Measurements from ENCODE around the gene IP6K2. TPM values are rescaled to one million over a fixed set of nuclear protein-coding genes. Genes with fewer than 3 reads are reported as not detected.
"Not testable (repeated sequence)": the region's sequence is repeated elsewhere in the genome, so short reads cannot be mapped to it uniquely, and the experiment has no call there.

Gene IP6K2
- total and polyA plus RNA-seq, 2 experiments from 2014 or later, result 97.0 to 97.4 TPM

DNA sequence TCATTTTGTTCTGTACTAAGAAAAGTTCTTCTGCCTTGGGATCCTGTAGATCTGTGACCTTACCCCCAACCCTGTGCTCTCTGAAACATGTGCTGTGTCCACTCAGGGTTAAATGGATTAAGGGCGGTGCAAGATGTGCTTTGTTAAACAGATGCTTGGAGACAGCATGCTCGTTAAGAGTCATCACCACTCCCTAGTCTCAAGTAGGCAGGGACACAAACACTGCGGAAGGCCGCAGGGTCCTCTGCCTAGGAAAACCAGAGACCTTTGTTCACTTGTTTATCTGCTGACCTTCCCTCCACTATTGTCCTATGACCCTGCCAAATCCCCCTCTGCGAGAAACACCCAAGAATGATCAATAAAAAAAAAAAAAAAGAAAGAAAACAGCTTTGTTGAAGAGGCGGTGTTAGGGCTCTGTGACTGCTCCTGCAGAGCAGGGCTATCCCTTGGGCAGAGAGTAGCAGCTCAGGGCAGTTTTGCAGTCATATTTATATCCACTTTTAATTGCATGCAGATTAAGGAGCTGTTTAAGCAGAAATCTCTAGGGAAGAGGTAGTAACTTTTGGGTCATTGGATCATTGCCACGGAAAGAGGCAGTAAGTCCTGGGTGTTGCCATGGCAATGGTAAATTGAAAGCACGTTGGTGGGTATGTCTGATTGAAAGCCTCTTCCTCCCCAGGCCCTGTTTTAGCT is 18.2 kb upstream of the IP6K2 start:
- H3K27ac Mint-ChIP-seq; H4K20me1 ChIP-seq (replicated peaks; ENCODE audit: insufficient read depth); H3K4me1 ChIP-seq (ENCODE audit: insufficient read depth); H3K27ac ChIP-seq (ENCODE audit: low read depth); ATAC-seq; H3K4me3 ChIP-seq; H3K4me3 Mint-ChIP-seq; H3K79me2 ChIP-seq (replicated peaks; ENCODE audit: insufficient read depth); H3K36me3 Mint-ChIP-seq (ENCODE audit: low read depth); H3K36me3 ChIP-seq (ENCODE audit: insufficient read depth); H3K4me2 ChIP-seq; H3K27me3 ChIP-seq (ENCODE audit: insufficient read depth); H3K9me2 ChIP-seq (ENCODE audit: insufficient read depth); DNase-seq (ENCODE audit: low spot score); H3F3A ChIP-seq (replicated peaks; ENCODE audit: low read depth); H3K27me3 Mint-ChIP-seq (ENCODE audit: insufficient read depth, low read depth, poor library complexity); H3K4me1 Mint-ChIP-seq: not testable (repeated sequence)
- H2AFZ ChIP-seq, result 0 out of 2 replicates have a peak overlapping the region, but pooled peaks have one; percentile 18
- peaks cover 22% of the 10 kb centered on the region for H3K9me3 Mint-ChIP-seq

DNA sequence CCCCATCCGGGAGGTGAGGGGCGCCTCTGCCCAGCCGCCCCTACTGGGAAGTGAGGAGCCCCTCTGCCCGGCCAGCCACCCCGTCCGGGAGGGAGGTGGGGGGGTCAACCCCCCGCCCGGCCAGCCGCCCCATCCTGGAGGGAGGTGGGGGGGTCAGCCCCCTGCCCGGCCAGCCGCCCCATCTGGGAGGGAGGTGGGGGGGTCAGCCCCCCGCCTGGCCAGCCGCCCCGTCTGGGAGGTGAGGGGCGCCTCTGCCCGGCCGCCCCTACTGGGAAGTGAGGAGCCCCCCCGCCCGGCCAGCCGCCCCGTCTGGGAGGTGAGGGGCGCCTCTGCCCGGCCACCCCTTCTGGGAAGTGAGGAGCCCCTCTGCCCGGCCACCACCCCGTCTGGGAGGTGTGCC is 17.5 kb upstream of the IP6K2 start:
- not testable (repeated sequence) for H3K4me3 ChIP-seq; H3K79me2 ChIP-seq (replicated peaks; ENCODE audit: insufficient read depth); H4K20me1 ChIP-seq (replicated peaks; ENCODE audit: insufficient read depth); H3K36me3 ChIP-seq (ENCODE audit: insufficient read depth); H3K4me1 Mint-ChIP-seq; H3K27me3 ChIP-seq (ENCODE audit: insufficient read depth); H3K27ac Mint-ChIP-seq; H3F3A ChIP-seq (replicated peaks; ENCODE audit: low read depth); H2AFZ ChIP-seq; ATAC-seq; DNase-seq (ENCODE audit: low spot score); H3K27me3 Mint-ChIP-seq (ENCODE audit: insufficient read depth, low read depth, poor library complexity); H3K27ac ChIP-seq (ENCODE audit: low read depth); H3K36me3 Mint-ChIP-seq (ENCODE audit: low read depth); H3K4me1 ChIP-seq (ENCODE audit: insufficient read depth); H3K9me2 ChIP-seq (ENCODE audit: insufficient read depth); H3K4me3 Mint-ChIP-seq; H3K4me2 ChIP-seq
- H3K9me3 Mint-ChIP-seq, result peaks cover 22% of the 10 kb centered on the region

DNA sequence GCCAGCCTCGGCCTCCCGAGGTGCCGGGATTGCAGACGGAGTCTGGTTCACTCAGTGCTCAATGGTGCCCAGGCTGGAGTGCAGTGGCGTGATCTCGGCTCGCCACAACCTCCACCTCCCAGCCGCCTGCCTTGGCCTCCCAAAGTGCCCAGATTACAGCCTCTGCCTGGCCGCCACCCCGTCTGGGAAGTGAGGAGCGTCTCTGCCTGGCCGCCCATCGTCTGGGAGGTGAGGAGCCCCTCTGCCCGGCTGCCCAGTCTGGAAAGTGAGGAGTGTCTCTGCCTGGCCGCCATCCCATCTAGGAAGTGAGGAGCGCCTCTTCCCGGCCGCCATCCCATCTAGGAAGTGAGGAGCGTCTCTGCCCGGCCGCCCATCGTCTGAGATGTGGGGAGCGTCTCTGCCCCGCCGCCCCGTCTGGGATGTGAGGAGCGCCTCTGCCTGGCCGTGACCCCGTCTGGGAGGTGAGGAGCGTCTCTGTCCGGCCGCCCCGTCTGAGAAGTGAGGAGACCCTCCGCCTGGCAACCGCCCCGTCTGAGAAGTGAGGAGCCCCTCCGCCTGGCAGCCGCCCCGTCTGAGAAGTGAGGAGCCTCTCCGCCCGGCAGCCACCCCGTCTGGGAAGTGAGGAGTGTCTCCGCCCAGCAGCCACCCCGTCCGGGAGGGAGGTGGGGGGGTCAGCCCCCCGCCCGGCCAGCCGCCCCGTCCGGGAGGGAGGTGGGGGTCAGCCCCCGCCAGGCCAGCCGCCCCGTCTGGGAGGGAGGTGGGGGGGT is 16.9 kb upstream of the IP6K2 start:
- H3K4me1 Mint-ChIP-seq; H2AFZ ChIP-seq; H3K27ac Mint-ChIP-seq; H3K9me2 ChIP-seq (ENCODE audit: insufficient read depth); H3K79me2 ChIP-seq (replicated peaks; ENCODE audit: insufficient read depth); H3K36me3 ChIP-seq (ENCODE audit: insufficient read depth); H3F3A ChIP-seq (replicated peaks; ENCODE audit: low read depth); ATAC-seq; DNase-seq (ENCODE audit: low spot score); H3K27me3 Mint-ChIP-seq (ENCODE audit: insufficient read depth, low read depth, poor library complexity); H3K27ac ChIP-seq (ENCODE audit: low read depth); H3K4me1 ChIP-seq (ENCODE audit: insufficient read depth); H3K4me3 Mint-ChIP-seq; H4K20me1 ChIP-seq (replicated peaks; ENCODE audit: insufficient read depth); H3K4me3 ChIP-seq; H3K4me2 ChIP-seq; H3K27me3 ChIP-seq (ENCODE audit: insufficient read depth); H3K36me3 Mint-ChIP-seq (ENCODE audit: low read depth): not testable (repeated sequence)
- peaks cover 22% of the 10 kb centered on the region for H3K9me3 Mint-ChIP-seq

DNA sequence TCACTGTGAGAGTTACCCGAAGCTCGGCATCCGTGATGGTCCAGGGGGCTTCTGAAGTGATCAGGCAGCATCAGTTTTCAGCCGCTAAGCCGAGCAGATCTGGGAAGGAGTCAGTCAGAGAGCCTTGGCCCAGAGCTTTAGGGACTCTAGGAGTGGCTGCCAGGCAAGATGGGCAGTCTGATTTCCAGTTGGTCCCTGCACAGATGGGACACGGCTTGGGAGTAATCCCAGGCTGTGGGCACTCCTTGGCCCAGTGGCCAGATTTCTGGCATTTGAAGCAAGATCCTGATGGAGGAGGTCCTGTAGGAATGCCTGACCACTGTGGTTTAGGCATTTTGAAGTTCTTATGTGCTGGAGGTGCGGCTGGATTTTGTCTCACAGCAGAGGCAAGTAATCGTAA is 10.5 kb upstream of the IP6K2 start:
- Histone ChIP-seq H2AFZ (no peak overlapping the region), H3K79me2 (replicated peaks; ENCODE audit: insufficient read depth) (no peaks in the 10 kb centered on the region), H3K27me3 (ENCODE audit: insufficient read depth) (no peaks in the 10 kb centered on the region), H3K36me3 (ENCODE audit: insufficient read depth) (no peaks in the 10 kb centered on the region), H4K20me1 (replicated peaks; ENCODE audit: insufficient read depth) (no peaks in the 10 kb centered on the region), H3K27ac (ENCODE audit: low read depth) (no peak overlapping the region), H3K9me2 (ENCODE audit: insufficient read depth) (no peaks in the 10 kb centered on the region), H3F3A (replicated peaks; ENCODE audit: low read depth) (no peaks in the 10 kb centered on the region), H3K4me1 (ENCODE audit: insufficient read depth) (no peaks in the 10 kb centered on the region), H3K4me3 (no peak overlapping the region), H3K4me2 (no peak overlapping the region)
- TF ChIP-seq NANOG (IDR thresholded peaks at IDR 0.05; ENCODE audit: borderline replicate concordance) (no peak), EZH2phosphoT487 (IDR thresholded peaks at IDR 0.05; ENCODE audit: unreplicated experiment) (no peak)
- Mint-ChIP-seq H3K27ac (no peak overlapping the region), H3K27me3 (ENCODE audit: insufficient read depth, low read depth, poor library complexity) (peaks cover 2% of the 10 kb centered on the region), H3K9me3 (peaks cover 2% of the 10 kb centered on the region; the same call in 1 of the 3 replicates), H3K4me3 (no peak overlapping the region), H3K4me1 (no peaks in the 10 kb centered on the region), H3K36me3 (ENCODE audit: low read depth) (no peaks in the 10 kb centered on the region)
- DNase-seq (ENCODE audit: low spot score), result no peak
- no peak for ATAC-seq

DNA sequence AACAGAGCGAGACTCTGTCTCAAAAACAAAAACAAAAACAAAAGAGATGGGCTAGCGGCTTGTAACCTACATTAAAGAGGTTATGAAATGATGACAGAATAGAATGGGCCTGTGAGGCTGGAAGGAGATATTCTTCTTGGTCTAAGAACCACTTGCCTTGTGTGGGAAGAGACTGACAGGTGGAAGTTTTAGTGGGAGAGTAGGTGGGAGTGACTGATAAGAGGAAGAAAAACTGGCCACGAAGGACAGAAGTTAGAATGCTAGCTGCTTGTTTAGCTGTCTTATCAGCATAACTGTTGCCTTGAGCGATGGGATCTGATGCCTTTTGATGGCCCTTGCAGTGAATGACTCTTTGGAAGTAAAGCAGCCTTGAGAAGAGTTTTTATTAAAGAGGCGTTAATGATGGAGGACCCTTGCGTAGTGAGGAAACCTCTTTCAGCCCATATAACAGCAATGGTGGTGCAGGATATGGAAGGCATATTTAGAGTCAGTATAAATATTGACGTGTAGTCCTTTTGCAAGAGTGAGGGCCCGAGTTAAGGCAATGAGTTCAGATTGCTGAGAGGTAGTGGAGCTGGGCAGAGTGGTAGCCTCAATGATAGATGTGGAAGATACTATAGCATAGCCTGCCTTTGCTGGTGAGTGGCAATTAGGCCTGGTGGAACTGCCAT is 8.3 kb upstream of the IP6K2 start:
- H3K4me2 ChIP-seq; H3K9me2 ChIP-seq (ENCODE audit: insufficient read depth); H3K79me2 ChIP-seq (replicated peaks; ENCODE audit: insufficient read depth); H4K20me1 ChIP-seq (replicated peaks; ENCODE audit: insufficient read depth); ATAC-seq; H3K27me3 Mint-ChIP-seq (ENCODE audit: insufficient read depth, low read depth, poor library complexity); H3K27ac Mint-ChIP-seq; H3F3A ChIP-seq (replicated peaks; ENCODE audit: low read depth); H3K4me3 Mint-ChIP-seq; H3K27ac ChIP-seq (ENCODE audit: low read depth); H3K9me3 Mint-ChIP-seq; DNase-seq (ENCODE audit: low spot score); H3K27me3 ChIP-seq (ENCODE audit: insufficient read depth); H3K4me3 ChIP-seq; H3K4me1 Mint-ChIP-seq; H3K4me1 ChIP-seq (ENCODE audit: insufficient read depth); H3K36me3 ChIP-seq (ENCODE audit: insufficient read depth); H3K36me3 Mint-ChIP-seq (ENCODE audit: low read depth); H2AFZ ChIP-seq: not testable (repeated sequence)

Measured in GM23338 (cell line).